Measurements from ENCODE around the gene TTPAL. TPM values are rescaled to one million over a fixed set of nuclear protein-coding genes. Genes with fewer than 3 reads are reported as not detected.

TTPAL gene
- total RNA-seq, 1 experiment from 2014 or later, result 10.3 TPM

- Mint-ChIP-seq H3K27me3 (ENCODE audit: low read depth) (no peaks in the 10 kb centered on the region), H3K4me1 (no peaks in the 10 kb centered on the region), H3K36me3 (peaks cover 44% of the 10 kb centered on the region), H3K4me3 (no peak overlapping the region), H3K9me3 (no peaks in the 10 kb centered on the region), H3K27ac (no peak overlapping the region)
- CTCF ChIA-PET, result no interaction called here
- POLR2A ChIA-PET, result no interaction called here
- TF ChIP-seq IRF2 (CRISPR knock-in tag; IDR thresholded peaks at IDR 0.05; ENCODE audit: borderline replicate concordance, low read depth) (no peak), ERG (CRISPR knock-in tag; IDR thresholded peaks at IDR 0.05) (no peak), TCF7 (CRISPR knock-in tag; IDR thresholded peaks at IDR 0.05; ENCODE audit: low read depth) (no peak), FOXJ3 (CRISPR knock-in tag; IDR thresholded peaks at IDR 0.05; ENCODE audit: borderline replicate concordance) (no peak), FOXP1 (CRISPR knock-in tag; IDR thresholded peaks at IDR 0.05; ENCODE audit: borderline replicate concordance) (no peak), RORB (CRISPR knock-in tag; IDR thresholded peaks at IDR 0.05) (no peak), EMX1 (CRISPR knock-in tag; IDR thresholded peaks at IDR 0.05) (no peak), RELA (CRISPR knock-in tag; IDR thresholded peaks at IDR 0.05; ENCODE audit: borderline replicate concordance) (no peak), ZNF138 (CRISPR knock-in tag; conservative IDR thresholded peaks at IDR 0.05) (no peak), ZNF416 (CRISPR knock-in tag; IDR thresholded peaks at IDR 0.05) (no peak), ZNF281 (CRISPR knock-in tag; IDR thresholded peaks at IDR 0.05) (no peak)
- TF ChIP-seq, protein P1, sequence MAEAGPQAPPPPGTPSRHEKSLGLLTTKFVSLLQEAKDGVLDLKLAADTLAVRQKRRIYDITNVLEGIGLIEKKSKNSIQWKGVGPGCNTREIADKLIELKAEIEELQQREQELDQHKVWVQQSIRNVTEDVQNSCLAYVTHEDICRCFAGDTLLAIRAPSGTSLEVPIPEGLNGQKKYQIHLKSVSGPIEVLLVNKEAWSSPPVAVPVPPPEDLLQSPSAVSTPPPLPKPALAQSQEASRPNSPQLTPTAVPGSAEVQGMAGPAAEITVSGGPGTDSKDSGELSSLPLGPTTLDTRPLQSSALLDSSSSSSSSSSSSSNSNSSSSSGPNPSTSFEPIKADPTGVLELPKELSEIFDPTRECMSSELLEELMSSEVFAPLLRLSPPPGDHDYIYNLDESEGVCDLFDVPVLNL (CRISPR knock-in tag; IDR thresholded peaks at IDR 0.05; ENCODE audit: borderline replicate concordance, low read depth), result no peak
- TF ChIP-seq, protein P2, sequence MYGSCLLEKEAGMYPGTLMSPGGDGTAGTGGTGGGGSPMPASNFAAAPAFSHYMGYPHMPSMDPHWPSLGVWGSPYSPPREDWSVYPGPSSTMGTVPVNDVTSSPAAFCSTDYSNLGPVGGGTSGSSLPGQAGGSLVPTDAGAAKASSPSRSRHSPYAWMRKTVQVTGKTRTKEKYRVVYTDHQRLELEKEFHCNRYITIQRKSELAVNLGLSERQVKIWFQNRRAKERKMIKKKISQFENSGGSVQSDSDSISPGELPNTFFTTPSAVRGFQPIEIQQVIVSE (CRISPR knock-in tag; IDR thresholded peaks at IDR 0.05; ENCODE audit: borderline replicate concordance), result no peak
- ATAC-seq, result no peak
- DNase-seq (ENCODE audit: low spot score), result no peak
These were observed 29.0 kb downstream of the TTPAL start for GRCh38 chr20:44504402-44505307.

DNA sequence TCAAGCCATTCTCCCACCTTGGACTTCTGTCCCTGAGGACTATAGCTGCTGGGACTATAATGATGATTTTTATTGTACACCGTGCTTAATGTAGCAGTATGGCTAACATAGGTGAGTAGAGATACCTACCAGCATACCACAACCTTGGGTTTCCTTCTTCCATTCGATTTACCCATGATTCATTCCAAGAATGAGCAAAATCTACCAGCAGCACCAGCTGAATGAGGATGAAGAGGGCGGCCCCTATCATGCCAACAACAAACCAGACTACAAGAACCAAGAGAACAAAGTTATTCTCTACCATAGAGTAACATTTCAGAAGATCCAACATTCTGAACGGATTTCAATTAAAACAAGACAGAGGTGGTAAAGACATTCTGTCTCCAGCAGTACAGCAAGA lies 34.1 kb downstream of the TTPAL start:
- CTCF ChIA-PET, result no interaction called here
- no peaks in the 10 kb centered on the region for H3K9me3 Mint-ChIP-seq
- no peak overlapping the region for H3K27ac Mint-ChIP-seq
- H3K4me3 Mint-ChIP-seq, result no peak overlapping the region
- H3K36me3 Mint-ChIP-seq, result peaks cover 22% of the 10 kb centered on the region
- POLR2A ChIA-PET, result no interaction called here
- ATAC-seq, result no peak
- H3K27me3 Mint-ChIP-seq (ENCODE audit: low read depth), result no peaks in the 10 kb centered on the region
- no peak for DNase-seq (ENCODE audit: low spot score)
- TF ChIP-seq, protein P3, sequence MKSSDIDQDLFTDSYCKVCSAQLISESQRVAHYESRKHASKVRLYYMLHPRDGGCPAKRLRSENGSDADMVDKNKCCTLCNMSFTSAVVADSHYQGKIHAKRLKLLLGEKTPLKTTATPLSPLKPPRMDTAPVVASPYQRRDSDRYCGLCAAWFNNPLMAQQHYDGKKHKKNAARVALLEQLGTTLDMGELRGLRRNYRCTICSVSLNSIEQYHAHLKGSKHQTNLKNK (CRISPR knock-in tag; IDR thresholded peaks at IDR 0.05), result no peak
- TF ChIP-seq EMX1 (CRISPR knock-in tag; IDR thresholded peaks at IDR 0.05) (no peak), FOXJ3 (CRISPR knock-in tag; IDR thresholded peaks at IDR 0.05; ENCODE audit: borderline replicate concordance) (no peak), NFE2L1 (CRISPR knock-in tag; IDR thresholded peaks at IDR 0.05) (no peak), CREM (CRISPR knock-in tag; IDR thresholded peaks at IDR 0.05) (no peak)
- TF ChIP-seq, protein P4, sequence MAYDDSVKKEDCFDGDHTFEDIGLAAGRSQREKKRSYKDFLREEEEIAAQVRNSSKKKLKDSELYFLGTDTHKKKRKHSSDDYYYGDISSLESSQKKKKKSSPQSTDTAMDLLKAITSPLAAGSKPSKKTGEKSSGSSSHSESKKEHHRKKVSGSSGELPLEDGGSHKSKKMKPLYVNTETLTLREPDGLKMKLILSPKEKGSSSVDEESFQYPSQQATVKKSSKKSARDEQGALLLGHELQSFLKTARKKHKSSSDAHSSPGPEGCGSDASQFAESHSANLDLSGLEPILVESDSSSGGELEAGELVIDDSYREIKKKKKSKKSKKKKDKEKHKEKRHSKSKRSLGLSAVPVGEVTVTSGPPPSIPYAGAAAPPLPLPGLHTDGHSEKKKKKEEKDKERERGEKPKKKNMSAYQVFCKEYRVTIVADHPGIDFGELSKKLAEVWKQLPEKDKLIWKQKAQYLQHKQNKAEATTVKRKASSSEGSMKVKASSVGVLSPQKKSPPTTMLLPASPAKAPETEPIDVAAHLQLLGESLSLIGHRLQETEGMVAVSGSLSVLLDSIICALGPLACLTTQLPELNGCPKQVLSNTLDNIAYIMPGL (CRISPR knock-in tag; IDR thresholded peaks at IDR 0.05), result no peak
- no peaks in the 10 kb centered on the region for H3K4me1 Mint-ChIP-seq
